HCT116 (cell line): ENCODE measurements around the gene CPD. TPM values are rescaled to one million over a fixed set of nuclear protein-coding genes. Genes with fewer than 3 reads are reported as not detected.

Experiments used
- ATAC-seq: fragments of 200-7000 bp; cut with Tn5 transposase; 2 replicates; pipeline ENCODE4 v1.9.1; 2020; ENCODE audit warnings: mild to moderate bottlenecking, moderate library complexity
- BruUV-seq: library from RNA; stranded (reverse); fragments of 400-500 nt; replicated peaks from 2 replicates; lab custom pipeline; 2021; lab: Mats Ljungman, UMichigan
- CTCF ChIA-PET: fragments of 300-600 bp; sonication (Branson Sonifier 250); formaldehyde crosslinking; loops from one replicate; lab custom pipeline; 2021; ENCODE audit warnings: antibody characterized with exemption; lab: Charles Lee
- POLR2A ChIA-PET: fragments of 300-600, 350-600 bp; sonication (Branson Sonifier 250); formaldehyde crosslinking; loops from one replicate; lab custom pipeline; 2021; ENCODE audit warnings: antibody characterized with exemption; lab: Charles Lee
- RAD21 ChIA-PET, 2 experiments: fragments of 300-600 bp; sonication (Branson Sonifier 250); formaldehyde crosslinking; loops; one replicate each; lab custom pipeline; 2023; ENCODE audit warnings: low total read pairs in 2 of 2; ENCODE audit not compliant: uncharacterized antibody in 2 of 2, unreplicated experiment in 2 of 2, low non-redundant PET in 1 of 2; lab: Charles Lee
- DNase-seq: peaks from one replicate; pipeline ENCODE4 v3.0.0-alpha.2; 2010; ENCODE audit warnings: low read depth, low spot score
- H2AFZ ChIP-seq: fragments of 200-600 bp; shearing (Covaris generic), sonication (generic); 2 replicates; pipeline ENCODE4 v1.6.1; 2017; ENCODE audit warnings: low read depth, mixed run types, mixed read lengths, antibody characterized with exemption, low read length; ENCODE audit not compliant: poor library complexity, severe bottlenecking
- H3K27ac ChIP-seq: 2 replicates; pipeline ENCODE4 v1.5.1; 2012; ENCODE audit warnings: low read depth, low read length
- H3K27me3 ChIP-seq: fragments of 200-600 bp; sonication (generic); 2 replicates; pipeline ENCODE4 v1.6.1; 2016; ENCODE audit warnings: mixed run types, low read length, mixed read lengths; ENCODE audit not compliant: insufficient read depth
- H3K36me3 ChIP-seq, 2 experiments: fragments of 200-500 bp in 1 of 2; fragments of 200-600 bp in 1 of 2; sonication (Bioruptor generic) in 1 of 2; sonication (generic) in 1 of 2; 2 replicates each; pipeline versions ENCODE4 v1.5.1 to v1.6.1; 2014 to 2016; ENCODE audit warnings: low read length in 2 of 2, inconsistent platforms in 1 of 2, mixed read lengths in 1 of 2, mixed run types in 1 of 2; ENCODE audit not compliant: insufficient read depth in 2 of 2, control insufficient read depth in 1 of 2
- H3K4me1 ChIP-seq, 2 experiments: fragments of 200-600 bp in 1 of 2; sonication (generic) in 1 of 2; 2 replicates each; pipeline versions ENCODE4 v1.5.1 to v1.6.1; 2012 to 2017; ENCODE audit warnings: low read length in 2 of 2, inconsistent platforms in 1 of 2, mild to moderate bottlenecking in 1 of 2, mixed read lengths in 1 of 2, mixed run types in 1 of 2, moderate library complexity in 1 of 2; ENCODE audit not compliant: insufficient read depth in 2 of 2, control insufficient read depth in 1 of 2
- H3K4me2 ChIP-seq: fragments of 200-600 bp; sonication (generic); 2 replicates; pipeline ENCODE4 v1.6.1; 2017; ENCODE audit warnings: mixed run types, low read length, mixed read lengths
- H3K4me3 ChIP-seq, 2 experiments: fragments of 200-600 bp in 1 of 2; sonication (generic) in 1 of 2; replicated peaks in 1 of 2; 2 replicates each; pipeline ENCODE4 v1.5.1; 2011 to 2016; ENCODE audit warnings: low read length in 2 of 2, control low read depth in 1 of 2, low read depth in 1 of 2, mild to moderate bottlenecking in 1 of 2, mixed read lengths in 1 of 2, mixed run types in 1 of 2
- H3K79me2 ChIP-seq: fragments of 200-600 bp; sonication (generic); 2 replicates; pipeline ENCODE4 v1.6.1; 2017; ENCODE audit warnings: mild to moderate bottlenecking, mixed run types, low read length, moderate library complexity, mixed read lengths; ENCODE audit not compliant: insufficient read depth
- H3K9ac ChIP-seq: fragments of 200-600 bp; sonication (generic); 2 replicates; pipeline ENCODE4 v1.6.1; 2016; ENCODE audit warnings: low read length, mixed read lengths
- H3K9me2 ChIP-seq: fragments of 200-600 bp; sonication (generic), shearing (Covaris generic); 2 replicates; pipeline ENCODE4 v1.6.1; 2017; ENCODE audit warnings: mixed run types, mild to moderate bottlenecking, moderate library complexity; ENCODE audit not compliant: insufficient read depth
- H3K9me3 ChIP-seq, 2 experiments: fragments of 200-500 bp in 1 of 2; fragments of 200-600 bp in 1 of 2; sonication (Bioruptor generic) in 1 of 2; sonication (generic) in 1 of 2; 2 replicates each; pipeline ENCODE4 v1.6.1; 2014 to 2017; ENCODE audit warnings: low read length in 2 of 2, mixed read lengths in 2 of 2, inconsistent platforms in 1 of 2, low read depth in 1 of 2, mild to moderate bottlenecking in 1 of 2, mixed run types in 1 of 2, moderate library complexity in 1 of 2; ENCODE audit not compliant: control insufficient read depth in 1 of 2, insufficient read depth in 1 of 2
- H4K20me1 ChIP-seq: fragments of 200-600 bp; sonication (generic), shearing (Covaris generic); 2 replicates; pipeline ENCODE4 v1.6.1; 2017; ENCODE audit warnings: mixed run types, mild to moderate bottlenecking, moderate library complexity; ENCODE audit not compliant: insufficient read depth
- CEBPB ChIP-seq: IDR thresholded peaks from 2 replicates; pipeline ENCODE4 v1.6.1; 2012; ENCODE audit warnings: low read depth
- EZH2 ChIP-seq: fragments of 200-600 bp; sonication (generic); IDR thresholded peaks from 2 replicates; pipeline ENCODE4 v1.6.1; 2017; ENCODE audit warnings: antibody characterized with exemption, mixed run types
- EZH2phosphoT487 ChIP-seq: fragments of 200-600 bp; IDR thresholded peaks from 2 replicates; pipeline ENCODE4 v1.6.1; 2018; ENCODE audit warnings: antibody characterized with exemption, borderline replicate concordance
- FOSL1 ChIP-seq: IDR thresholded peaks from 2 replicates; pipeline ENCODE4 v1.6.1; 2012; ENCODE audit warnings: low read depth
- JUND ChIP-seq: IDR thresholded peaks from 2 replicates; pipeline ENCODE4 v1.6.1; 2012
- MAX ChIP-seq: IDR thresholded peaks from 2 replicates; pipeline ENCODE4 v1.6.1; 2012
- REST ChIP-seq: IDR thresholded peaks from 2 replicates; pipeline ENCODE4 v1.6.1; 2012; ENCODE audit warnings: low read depth
- SIN3A ChIP-seq: IDR thresholded peaks from 2 replicates; pipeline ENCODE4 v1.6.1; 2012; ENCODE audit warnings: low read depth
- TCF7L2 ChIP-seq: IDR thresholded peaks from 2 replicates; pipeline ENCODE4 v1.7.0; 2011; ENCODE audit warnings: borderline replicate concordance, inconsistent platforms; ENCODE audit not compliant: insufficient read depth, insufficient read length; ENCODE audit errors: extremely low read depth
- ZFX ChIP-seq: fragments of 450-650 bp; IDR thresholded peaks from 2 replicates; pipeline ENCODE4 v1.6.1; 2017
- intact Hi-C: fragments of 100-400 bp; cut with micrococcal nuclease; formaldehyde crosslinking; loops from 2 replicates; pipeline ENCODE4 v1.10.0; 2022
- total RNA-seq: library from RNA; stranded (reverse); gene quantifications from one replicate; pipeline ENCODE4 v1.2.1, GENCODE V29; 2021; ENCODE audit not compliant: unreplicated experiment
- TF ChIP-seq, protein P1 (sequence below), 3 experiments: fragments of 200-600 bp in 1 of 3; sonication (generic) in 1 of 3; IDR thresholded peaks in 2 of 3; conservative IDR thresholded peaks in 1 of 3; 2 replicates each; pipeline ENCODE4 v1.5.1; 2012 to 2017; ENCODE audit warnings: low read depth in 2 of 3, low read length in 2 of 3, antibody characterized with exemption in 1 of 3, borderline replicate concordance in 1 of 3, control low read depth in 1 of 3, mild to moderate bottlenecking in 1 of 3, mixed read lengths in 1 of 3, mixed run types in 1 of 3, moderate library complexity in 1 of 3; ENCODE audit not compliant: insufficient read depth in 1 of 3

CPD gene
- total RNA-seq, 1 experiment from 2014 or later, result 47.2 TPM

DNA sequence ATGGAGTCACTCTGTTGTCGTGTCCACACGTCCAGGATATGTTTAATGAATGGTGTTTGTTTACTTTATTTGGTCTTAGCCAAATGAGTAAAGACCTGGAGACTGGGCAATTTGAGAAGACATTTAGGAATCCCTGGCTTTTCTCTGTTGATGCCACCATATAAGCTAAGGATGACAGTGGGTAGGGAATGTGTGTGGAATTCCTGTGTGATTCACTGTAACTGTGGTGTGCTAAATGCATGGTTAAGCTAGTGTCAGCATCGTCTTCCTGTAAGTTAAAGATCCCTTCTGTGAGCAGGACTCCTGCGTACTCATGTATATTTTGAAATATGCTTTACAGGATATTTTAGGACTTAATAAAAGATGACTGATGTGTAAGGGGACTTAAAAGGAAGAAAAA is 124.8 kb downstream of the CPD start (continued):
- TF ChIP-seq REST, result no peak
- TF ChIP-seq MAX, result no peak
- no peak for TF ChIP-seq ZFX

GRCh38 chr17:30505868-30506417 is 127.2 kb downstream of the CPD start:
- H3K27ac ChIP-seq, result no peak overlapping the region
- DNase-seq (no peak), ATAC-seq (no peak)
- H4K20me1 ChIP-seq, result no peaks in the 10 kb centered on the region
- H3K36me3 ChIP-seq, result peaks cover 5 to 7% of the 10 kb centered on the region in 2 experiments; a peak in 1 of 4 replicates
- no peaks in the 10 kb centered on the region for H3K9me2 ChIP-seq
- no peaks in the 10 kb centered on the region for H3K27me3 ChIP-seq
- no peaks in the 10 kb centered on the region for H3K4me1 ChIP-seq
- H3K9ac ChIP-seq, result no peak overlapping the region
- H2AFZ ChIP-seq, result no peak overlapping the region
- BruUV-seq, result no TSS peak
- RAD21 ChIA-PET, result no interaction called here
- H3K4me2 ChIP-seq, result no peak overlapping the region
- no peaks in the 10 kb centered on the region for H3K9me3 ChIP-seq
- no peak overlapping the region for H3K4me3 ChIP-seq
- CTCF ChIA-PET, result no interaction called here
- intact Hi-C loops, result no loop called here
- no peaks in the 10 kb centered on the region for H3K79me2 ChIP-seq
- POLR2A ChIA-PET, result no interaction called here
- TF ChIP-seq SIN3A (no peak), MAX (no peak), FOSL1 (no peak), REST (no peak), EZH2 (no peak), ZFX (no peak), JUND (no peak), CEBPB (no peak), TCF7L2 (no peak), EZH2phosphoT487 (no peak)
- TF ChIP-seq, protein P1, sequence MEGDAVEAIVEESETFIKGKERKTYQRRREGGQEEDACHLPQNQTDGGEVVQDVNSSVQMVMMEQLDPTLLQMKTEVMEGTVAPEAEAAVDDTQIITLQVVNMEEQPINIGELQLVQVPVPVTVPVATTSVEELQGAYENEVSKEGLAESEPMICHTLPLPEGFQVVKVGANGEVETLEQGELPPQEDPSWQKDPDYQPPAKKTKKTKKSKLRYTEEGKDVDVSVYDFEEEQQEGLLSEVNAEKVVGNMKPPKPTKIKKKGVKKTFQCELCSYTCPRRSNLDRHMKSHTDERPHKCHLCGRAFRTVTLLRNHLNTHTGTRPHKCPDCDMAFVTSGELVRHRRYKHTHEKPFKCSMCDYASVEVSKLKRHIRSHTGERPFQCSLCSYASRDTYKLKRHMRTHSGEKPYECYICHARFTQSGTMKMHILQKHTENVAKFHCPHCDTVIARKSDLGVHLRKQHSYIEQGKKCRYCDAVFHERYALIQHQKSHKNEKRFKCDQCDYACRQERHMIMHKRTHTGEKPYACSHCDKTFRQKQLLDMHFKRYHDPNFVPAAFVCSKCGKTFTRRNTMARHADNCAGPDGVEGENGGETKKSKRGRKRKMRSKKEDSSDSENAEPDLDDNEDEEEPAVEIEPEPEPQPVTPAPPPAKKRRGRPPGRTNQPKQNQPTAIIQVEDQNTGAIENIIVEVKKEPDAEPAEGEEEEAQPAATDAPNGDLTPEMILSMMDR (IDR thresholded peaks at IDR 0.05 in 2 of 3, conservative IDR thresholded peaks at IDR 0.05 in 1 of 3; ENCODE audit: borderline replicate concordance in 1 of 3, insufficient read depth in 1 of 3, low read depth in 2 of 3, low read length in 2 of 3), result no peak
